HepG2 (cell line): ENCODE results near the gene SLC2A5. TPM values are rescaled to one million over a fixed set of nuclear protein-coding genes. Genes with fewer than 3 reads are reported as not detected.

ENCODE experiments used
- EED ChIP-seq: sonication (generic); formaldehyde crosslinking; IDR thresholded peaks from 2 replicates; pipeline ENCODE4 v1.5.0; 2020; ENCODE audit warnings: mild to moderate bottlenecking, missing genetic modification reagents
- ETV5 ChIP-seq: IDR thresholded peaks from 2 replicates; pipeline ENCODE4 v1.6.1; 2018; ENCODE audit warnings: missing biosample characterization, missing genetic modification reagents, inconsistent platforms, borderline replicate concordance
- GMEB1 ChIP-seq: sonication (generic); formaldehyde crosslinking; IDR thresholded peaks from 2 replicates; pipeline ENCODE4 v1.5.1; 2020; ENCODE audit warnings: missing genetic modification reagents, mild to moderate bottlenecking, borderline replicate concordance
- GPN1 ChIP-seq: sonication (generic); formaldehyde crosslinking; IDR thresholded peaks from 2 replicates; pipeline ENCODE4 v1.5.1; 2020; ENCODE audit warnings: missing genetic modification reagents, borderline replicate concordance
- MEF2D ChIP-seq: sonication (generic); formaldehyde crosslinking; IDR thresholded peaks from 2 replicates; pipeline ENCODE4 v1.5.1; 2020; ENCODE audit warnings: mild to moderate bottlenecking, missing genetic modification reagents
- SMARCE1 ChIP-seq: fragments of 450-650 bp; IDR thresholded peaks from 2 replicates; pipeline ENCODE4 v1.6.1; 2017; ENCODE audit warnings: borderline replicate concordance
- THYN1 ChIP-seq: sonication (generic); formaldehyde crosslinking; IDR thresholded peaks from 2 replicates; pipeline ENCODE4 v1.8.1; 2023; ENCODE audit warnings: low read depth, mild to moderate bottlenecking, moderate library complexity, missing genetic modification reagents, borderline replicate concordance
- ZBTB33 ChIP-seq: sonication (generic); formaldehyde crosslinking; IDR thresholded peaks from 2 replicates; pipeline ENCODE4 v1.4.0; 2020; ENCODE audit warnings: missing genetic modification reagents
- ZNF414 ChIP-seq: sonication (generic); formaldehyde crosslinking; IDR thresholded peaks from 2 replicates; pipeline ENCODE4 v1.5.0; 2020; ENCODE audit warnings: missing genetic modification reagents
- ZNF674 ChIP-seq: sonication (generic); formaldehyde crosslinking; IDR thresholded peaks from 2 replicates; pipeline ENCODE4 v1.5.0; 2020; ENCODE audit warnings: low read depth, mild to moderate bottlenecking, missing genetic modification reagents
- ZNF768 ChIP-seq: sonication (generic); formaldehyde crosslinking; IDR thresholded peaks from 2 replicates; pipeline ENCODE4 v1.4.0; 2020; ENCODE audit warnings: missing genetic modification reagents
- polyA plus RNA-seq, 8 experiments: library from polyadenylated mRNA; depleted of rRNA in 3 of 8; stranded (reverse) in 7 of 8; unstranded in 1 of 8; fragments of >200 nt; fragmentation: Illumina TruSeq in 4 of 8; extraction: Trizol in 4 of 8; gene quantifications; 2 replicates each; pipeline versions ENCODE4 v1.2.1 to v1.2.3, GENCODE V29; 2011 to 2016; ENCODE audit warnings: low read depth in 4 of 8, missing spikeins in 1 of 8, mixed read lengths in 1 of 8; ENCODE audit not compliant: insufficient read depth in 1 of 8
- total RNA-seq, 5 experiments: library from RNA; depleted of rRNA; stranded (reverse); fragments of >200 nt; fragmentation: Illumina TruSeq; extraction: Trizol; gene quantifications; 2 replicates each; pipeline ENCODE4 v1.2.3, GENCODE V29; 2016; ENCODE audit warnings: low read depth in 1 of 5
- TF ChIP-seq, protein P1 (sequence below): IDR thresholded peaks from 2 replicates; pipeline ENCODE4 v1.6.1; 2018; ENCODE audit warnings: missing genetic modification reagents, mild to moderate bottlenecking, missing compliant biosample characterization
- TF ChIP-seq, protein P2 (sequence below): fragments of 450-650 bp; IDR thresholded peaks from 2 replicates; pipeline ENCODE4 v1.6.1; 2017
- TF ChIP-seq, protein P3 (sequence below): conservative IDR thresholded peaks from 2 replicates; pipeline ENCODE4 v1.6.1; 2018; ENCODE audit warnings: missing genetic modification reagents
- TF ChIP-seq, protein P4 (sequence below): IDR thresholded peaks from 2 replicates; pipeline ENCODE4 v1.6.1; 2018; ENCODE audit warnings: missing genetic modification reagents

SLC2A5 gene
- total and polyA plus RNA-seq, 2 of the 13 experiments (the other 11 are each of a cell fraction or from before 2014, with no cell fraction given): 0.04 to 0.54 TPM

DNA sequence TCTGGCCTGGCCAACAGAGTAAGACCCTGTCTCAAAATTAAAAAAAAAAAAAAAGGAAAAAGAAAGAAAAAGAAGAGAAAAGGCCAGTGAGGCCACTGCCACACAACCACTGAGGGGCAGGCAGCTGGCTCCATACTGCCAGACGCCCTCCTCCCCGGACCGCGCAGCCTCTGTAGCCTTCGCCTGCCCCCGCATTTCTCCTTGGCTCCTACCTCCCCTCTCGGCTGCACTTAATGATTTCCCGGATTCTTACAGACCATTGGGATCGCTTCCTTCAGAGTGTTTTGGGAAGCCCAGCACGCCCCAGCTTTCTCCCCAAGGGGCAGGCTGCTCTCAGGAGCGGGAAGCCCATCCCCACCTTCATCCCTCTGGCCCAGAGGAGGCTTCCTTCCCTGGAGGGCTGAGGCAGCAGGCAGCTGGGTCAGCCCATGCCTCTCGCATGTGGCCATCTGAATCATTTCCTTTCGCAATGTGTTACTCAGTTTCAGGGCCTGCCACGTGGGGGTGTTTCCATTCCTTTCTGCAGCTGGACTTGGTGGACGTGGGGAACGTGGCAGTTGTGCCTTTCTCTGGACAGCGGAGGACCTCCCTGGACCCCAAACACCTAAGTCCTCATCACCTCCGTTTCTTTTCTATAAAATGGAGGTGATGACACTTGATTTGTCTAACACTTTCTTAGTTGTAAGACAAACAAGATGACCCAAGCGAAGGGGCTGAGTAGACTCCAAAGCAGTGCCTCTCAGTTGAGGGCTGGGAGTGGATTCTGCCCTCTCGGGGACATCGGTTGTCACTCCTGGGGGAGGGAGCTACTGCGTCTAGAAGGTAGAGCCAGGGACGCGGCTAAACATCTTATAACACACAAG lies 2.3 kb downstream of the SLC2A5 start (continued):
- TF ChIP-seq MEF2D (CRISPR knock-in tag) (0 out of 2 replicates have a peak, but pooled peaks have one; percentile 26), ZNF674 (no peak), ETV5 (CRISPR knock-in tag) (peak; percentile 49; the same call in 1 of the 2 replicates), ZNF414 (CRISPR knock-in tag) (0 out of 2 replicates have a peak, but pooled peaks have one; percentile 24), THYN1 (CRISPR knock-in tag) (no peak), EED (no peak), SMARCE1 (no peak), GPN1 (CRISPR knock-in tag) (no peak), ZBTB33 (CRISPR knock-in tag) (no peak; the same call in 1 of the 2 replicates), ZNF768 (CRISPR knock-in tag) (no peak), GMEB1 (no peak)
- TF ChIP-seq, protein P1, sequence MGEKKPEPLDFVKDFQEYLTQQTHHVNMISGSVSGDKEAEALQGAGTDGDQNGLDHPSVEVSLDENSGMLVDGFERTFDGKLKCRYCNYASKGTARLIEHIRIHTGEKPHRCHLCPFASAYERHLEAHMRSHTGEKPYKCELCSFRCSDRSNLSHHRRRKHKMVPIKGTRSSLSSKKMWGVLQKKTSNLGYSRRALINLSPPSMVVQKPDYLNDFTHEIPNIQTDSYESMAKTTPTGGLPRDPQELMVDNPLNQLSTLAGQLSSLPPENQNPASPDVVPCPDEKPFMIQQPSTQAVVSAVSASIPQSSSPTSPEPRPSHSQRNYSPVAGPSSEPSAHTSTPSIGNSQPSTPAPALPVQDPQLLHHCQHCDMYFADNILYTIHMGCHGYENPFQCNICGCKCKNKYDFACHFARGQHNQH (CRISPR knock-in tag): peak; percentile 35; the same call in 1 of the 2 replicates
- TF ChIP-seq, protein P2, sequence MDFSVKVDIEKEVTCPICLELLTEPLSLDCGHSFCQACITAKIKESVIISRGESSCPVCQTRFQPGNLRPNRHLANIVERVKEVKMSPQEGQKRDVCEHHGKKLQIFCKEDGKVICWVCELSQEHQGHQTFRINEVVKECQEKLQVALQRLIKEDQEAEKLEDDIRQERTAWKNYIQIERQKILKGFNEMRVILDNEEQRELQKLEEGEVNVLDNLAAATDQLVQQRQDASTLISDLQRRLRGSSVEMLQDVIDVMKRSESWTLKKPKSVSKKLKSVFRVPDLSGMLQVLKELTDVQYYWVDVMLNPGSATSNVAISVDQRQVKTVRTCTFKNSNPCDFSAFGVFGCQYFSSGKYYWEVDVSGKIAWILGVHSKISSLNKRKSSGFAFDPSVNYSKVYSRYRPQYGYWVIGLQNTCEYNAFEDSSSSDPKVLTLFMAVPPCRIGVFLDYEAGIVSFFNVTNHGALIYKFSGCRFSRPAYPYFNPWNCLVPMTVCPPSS: no peak
- TF ChIP-seq, protein P3, sequence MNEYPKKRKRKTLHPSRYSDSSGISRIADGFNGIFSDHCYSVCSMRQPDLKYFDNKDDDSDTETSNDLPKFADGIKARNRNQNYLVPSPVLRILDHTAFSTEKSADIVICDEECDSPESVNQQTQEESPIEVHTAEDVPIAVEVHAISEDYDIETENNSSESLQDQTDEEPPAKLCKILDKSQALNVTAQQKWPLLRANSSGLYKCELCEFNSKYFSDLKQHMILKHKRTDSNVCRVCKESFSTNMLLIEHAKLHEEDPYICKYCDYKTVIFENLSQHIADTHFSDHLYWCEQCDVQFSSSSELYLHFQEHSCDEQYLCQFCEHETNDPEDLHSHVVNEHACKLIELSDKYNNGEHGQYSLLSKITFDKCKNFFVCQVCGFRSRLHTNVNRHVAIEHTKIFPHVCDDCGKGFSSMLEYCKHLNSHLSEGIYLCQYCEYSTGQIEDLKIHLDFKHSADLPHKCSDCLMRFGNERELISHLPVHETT (CRISPR knock-in tag): no peak
- TF ChIP-seq, protein P4, sequence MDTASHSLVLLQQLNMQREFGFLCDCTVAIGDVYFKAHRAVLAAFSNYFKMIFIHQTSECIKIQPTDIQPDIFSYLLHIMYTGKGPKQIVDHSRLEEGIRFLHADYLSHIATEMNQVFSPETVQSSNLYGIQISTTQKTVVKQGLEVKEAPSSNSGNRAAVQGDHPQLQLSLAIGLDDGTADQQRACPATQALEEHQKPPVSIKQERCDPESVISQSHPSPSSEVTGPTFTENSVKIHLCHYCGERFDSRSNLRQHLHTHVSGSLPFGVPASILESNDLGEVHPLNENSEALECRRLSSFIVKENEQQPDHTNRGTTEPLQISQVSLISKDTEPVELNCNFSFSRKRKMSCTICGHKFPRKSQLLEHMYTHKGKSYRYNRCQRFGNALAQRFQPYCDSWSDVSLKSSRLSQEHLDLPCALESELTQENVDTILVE (CRISPR knock-in tag): no peak
